Mucosa of stomach (tissue), 1 donor: Measurements from ENCODE around the gene C1QTNF1.
A peak's percentile ranks its signal among the peaks of the same experiment; 100 is the strongest.

Experiments used
- H3K27me3 ChIP-seq: one replicate; pipeline ENCODE4 v1.7.0; 2013; ENCODE audit warnings: mild to moderate bottlenecking, low read length; ENCODE audit not compliant: control insufficient read depth, insufficient read depth
- H3K36me3 ChIP-seq: one replicate; pipeline ENCODE4 v1.7.0; 2013; ENCODE audit warnings: low read length; ENCODE audit not compliant: control insufficient read depth, insufficient read depth
- H3K4me1 ChIP-seq: one replicate; pipeline ENCODE4 v1.7.0; 2013; ENCODE audit warnings: mild to moderate bottlenecking, low read length; ENCODE audit not compliant: control insufficient read depth, insufficient read depth
- H3K4me3 ChIP-seq: one replicate; pipeline ENCODE4 v1.7.0; 2013; ENCODE audit warnings: low read length
- H3K9ac ChIP-seq: one replicate; pipeline ENCODE4 v1.7.0; 2013; ENCODE audit warnings: mild to moderate bottlenecking, low read length, moderate library complexity
- H3K9me3 ChIP-seq: one replicate; pipeline ENCODE4 v1.7.0; 2013; ENCODE audit warnings: mild to moderate bottlenecking, low read length, moderate library complexity; ENCODE audit not compliant: control insufficient read depth
- donor health status: Pancreatic carcinoma.

C1QTNF1 gene

DNA sequence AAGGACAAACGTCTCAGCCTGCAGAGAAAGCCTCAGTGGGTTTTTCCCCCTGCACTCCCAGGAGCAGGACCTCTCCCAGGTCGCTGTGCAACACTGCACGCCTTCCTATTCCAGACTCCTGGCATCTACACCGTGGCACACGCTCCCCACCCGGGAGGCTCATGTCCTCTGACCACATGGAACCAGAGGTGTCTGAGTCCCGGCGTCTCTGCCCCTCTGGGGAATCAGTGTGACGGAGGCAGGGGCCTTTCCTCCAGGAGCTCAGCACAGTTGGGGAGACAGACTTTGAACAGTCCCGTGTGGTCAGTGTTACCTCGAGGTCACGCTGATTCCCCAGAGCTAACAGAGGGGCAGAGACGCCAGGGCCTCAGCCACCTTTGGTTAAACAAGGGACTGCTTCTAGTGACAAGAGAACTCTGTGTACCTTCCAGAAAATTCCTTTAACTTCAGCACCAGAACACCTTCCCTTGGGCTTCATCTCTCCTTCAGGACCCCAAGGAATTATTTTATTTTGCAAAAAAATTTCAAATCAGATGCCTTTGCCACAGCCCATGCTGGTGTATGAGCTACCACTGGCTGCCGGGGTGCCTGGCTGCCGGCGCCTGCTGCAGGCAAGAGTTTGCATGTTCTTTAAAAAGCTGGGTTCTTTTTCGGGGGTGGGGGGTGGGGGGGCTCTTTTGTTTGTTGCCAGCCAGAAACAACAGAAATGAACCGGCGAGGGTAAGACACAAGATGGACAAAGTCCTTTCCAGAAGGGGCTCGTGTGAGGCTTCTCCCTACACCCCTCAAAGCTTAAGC is 21.0 kb upstream of the C1QTNF1 start:
- H3K9me3 ChIP-seq, result no peaks in the 10 kb centered on the region
- no peaks in the 10 kb centered on the region for H3K36me3 ChIP-seq
- H3K4me1 ChIP-seq, result peaks cover 78% of the 10 kb centered on the region
- H3K4me3 ChIP-seq, result no peak overlapping the region
- no peaks in the 10 kb centered on the region for H3K27me3 ChIP-seq
- no peak overlapping the region for H3K9ac ChIP-seq

GRCh38 chr17:79003661-79004411 is 20.1 kb upstream of the C1QTNF1 start:
- no peaks in the 10 kb centered on the region for H3K36me3 ChIP-seq
- no peak overlapping the region for H3K4me3 ChIP-seq
- peaks cover 78% of the 10 kb centered on the region for H3K4me1 ChIP-seq
- peak overlapping the region; percentile 38 for H3K9ac ChIP-seq
- H3K27me3 ChIP-seq, result no peaks in the 10 kb centered on the region
- no peaks in the 10 kb centered on the region for H3K9me3 ChIP-seq

- Histone ChIP-seq H3K9me3 (no peaks in the 10 kb centered on the region), H3K4me3 (peak overlapping the region; percentile 27), H3K27me3 (no peaks in the 10 kb centered on the region), H3K9ac (peak overlapping the region; percentile 56), H3K36me3 (no peaks in the 10 kb centered on the region), H3K4me1 (peaks cover 79% of the 10 kb centered on the region)
Observed at GRCh38 chr17:79005063-79005861, 18.7 kb upstream of the C1QTNF1 start.

DNA sequence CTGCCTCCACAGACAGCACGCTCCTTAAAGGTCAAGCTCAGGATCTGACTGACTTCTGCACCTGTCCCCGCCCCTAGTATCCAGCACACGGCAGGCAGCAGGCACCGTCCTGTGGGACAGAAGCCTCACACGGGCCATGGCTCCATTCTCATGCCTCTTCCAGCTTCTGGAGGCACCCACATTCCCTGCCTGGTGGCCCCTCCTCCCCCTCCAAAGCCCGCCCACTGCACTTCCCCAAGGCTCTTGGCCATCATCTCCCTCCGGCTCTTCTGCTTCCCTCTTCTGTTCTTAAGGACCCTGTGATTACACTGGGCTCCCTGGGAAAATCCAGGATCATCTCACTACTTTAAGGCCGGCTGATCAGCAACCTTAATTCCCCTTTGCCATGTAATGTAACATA is 17.9 kb upstream of the C1QTNF1 start:
- Histone ChIP-seq H3K4me1 (peaks cover 72% of the 10 kb centered on the region), H3K4me3 (peak overlapping the region; percentile 27), H3K9me3 (no peaks in the 10 kb centered on the region), H3K9ac (peak overlapping the region; percentile 56), H3K36me3 (no peaks in the 10 kb centered on the region), H3K27me3 (no peaks in the 10 kb centered on the region)

DNA sequence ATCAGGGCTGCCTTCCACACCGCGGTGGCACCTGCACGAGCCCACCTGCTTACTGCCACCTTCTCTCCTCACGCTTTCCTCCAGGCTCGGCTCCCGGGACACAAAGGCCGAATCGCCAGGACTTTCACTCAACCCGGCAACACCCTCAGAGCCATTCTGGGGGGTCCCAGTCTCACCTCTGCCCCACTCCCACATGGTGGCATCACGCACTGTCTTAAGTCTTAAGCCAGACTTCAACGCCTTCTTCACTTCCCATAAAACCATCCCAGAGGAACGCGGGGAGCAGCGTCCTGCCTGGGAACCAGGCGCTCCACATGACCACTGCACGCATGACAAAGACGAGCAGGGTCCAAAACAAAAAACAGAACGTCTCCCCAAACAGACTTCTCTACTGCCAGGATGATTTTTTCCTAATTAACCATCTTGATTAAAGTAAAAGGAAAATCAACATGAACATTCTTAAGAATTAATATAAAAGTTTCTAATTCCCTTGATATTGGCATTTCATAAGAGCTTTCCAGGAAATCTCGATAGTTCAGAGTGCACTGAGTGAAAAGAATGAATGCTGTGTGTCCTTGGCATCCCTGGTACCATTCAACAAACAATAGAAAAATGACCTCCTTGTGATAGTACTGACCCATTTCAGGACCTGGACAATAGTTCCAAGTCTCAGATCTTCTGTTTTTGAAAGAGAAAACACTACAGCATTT is 17.0 kb upstream of the C1QTNF1 start:
- Histone ChIP-seq H3K36me3 (no peaks in the 10 kb centered on the region), H3K9ac (no peak overlapping the region), H3K27me3 (no peaks in the 10 kb centered on the region), H3K4me1 (peaks cover 64% of the 10 kb centered on the region), H3K9me3 (no peaks in the 10 kb centered on the region), H3K4me3 (no peak overlapping the region)

- Histone ChIP-seq H3K27me3 (no peaks in the 10 kb centered on the region), H3K9ac (peak overlapping the region; percentile 78), H3K4me3 (peak overlapping the region; percentile 63), H3K36me3 (no peaks in the 10 kb centered on the region), H3K4me1 (peaks cover 56% of the 10 kb centered on the region), H3K9me3 (no peaks in the 10 kb centered on the region)
Observed at GRCh38 chr17:79007504-79008381, 16.2 kb upstream of the C1QTNF1 start.

- H3K27me3 ChIP-seq, result no peaks in the 10 kb centered on the region
- no peaks in the 10 kb centered on the region for H3K9me3 ChIP-seq
- H3K36me3 ChIP-seq, result no peaks in the 10 kb centered on the region
- H3K4me1 ChIP-seq, result peaks cover 45% of the 10 kb centered on the region
- peak overlapping the region; percentile 63 for H3K4me3 ChIP-seq
- H3K9ac ChIP-seq, result peak overlapping the region; percentile 78
Observed at GRCh38 chr17:79008666-79009387, 15.1 kb upstream of the C1QTNF1 start.

GRCh38 chr17:79009397-79010303 is 14.3 kb upstream of the C1QTNF1 start, which contains the start of gene CANT1:
Gene CANT1 (minus strand): TSS chr17:79009764. CDS start chr17:78997622, 12,142 bp downstream.
- peaks cover 42% of the 10 kb centered on the region for H3K4me1 ChIP-seq

GRCh38 chr17:79010304-79010646 is 13.7 kb upstream of the C1QTNF1 start:
- Histone ChIP-seq H3K9me3 (no peaks in the 10 kb centered on the region), H3K27me3 (no peaks in the 10 kb centered on the region), H3K9ac (peak overlapping the region; percentile 78), H3K4me1 (peaks cover 40% of the 10 kb centered on the region), H3K4me3 (peak overlapping the region; percentile 49), H3K36me3 (no peaks in the 10 kb centered on the region)

More at GRCh38 chr17:79009397-79010303, 14.3 kb upstream of the C1QTNF1 start, which contains the start of gene CANT1:
- Histone ChIP-seq H3K27me3 (no peaks in the 10 kb centered on the region), H3K4me3 (peak within 1 kb of the TSS; percentile 63), H3K36me3 (no peaks in the 10 kb centered on the region), H3K9me3 (no peaks in the 10 kb centered on the region), H3K9ac (peak within 1 kb of the TSS; percentile 78)
